ENCODE measurements around the gene PDCL2.

Gene PDCL2

DNA sequence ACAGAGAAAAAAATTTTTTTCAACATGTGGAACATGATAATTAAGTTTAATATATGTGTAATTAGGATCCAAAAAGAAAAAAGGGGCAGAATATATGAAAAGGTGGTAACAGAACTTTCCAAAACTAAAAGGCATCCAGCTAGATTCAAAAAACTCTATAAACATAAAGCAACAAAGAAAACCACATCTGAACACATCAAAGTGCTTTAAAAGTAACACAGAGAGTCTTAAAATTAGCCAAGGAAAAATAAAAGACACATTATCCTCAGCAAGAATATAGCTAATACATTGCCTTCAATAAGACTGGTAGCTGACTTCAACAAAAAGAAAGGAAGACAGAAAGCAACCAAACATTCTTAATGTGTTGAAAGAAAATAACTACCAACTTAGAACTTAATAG lies 53.5 kb downstream of the PDCL2 start:
- no peak for TF ChIP-seq ZNF274 (IDR thresholded peaks at IDR 0.05; ENCODE audit: low read depth, low read length)
- H3K4me3 ChIP-seq (ENCODE audit: low read length), result no peak overlapping the region

DNA sequence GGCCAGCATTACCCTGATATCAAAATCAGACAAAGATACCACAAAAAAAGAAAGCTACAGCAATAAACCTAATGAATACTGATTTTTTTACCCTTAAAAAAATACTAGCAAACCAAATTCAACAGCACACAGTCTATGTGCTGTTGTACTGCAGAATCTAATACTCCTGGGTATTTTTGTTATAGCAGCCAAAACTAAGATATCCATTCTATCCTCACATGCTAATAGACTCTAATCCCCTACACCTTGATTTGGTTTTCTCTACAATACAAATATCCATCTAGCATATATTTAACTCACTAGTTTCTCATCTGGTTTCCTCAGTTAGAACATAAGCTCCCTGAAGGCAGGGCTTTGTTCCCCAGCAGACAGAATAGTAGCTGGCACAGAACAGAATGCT lies 57.7 kb downstream of the PDCL2 start:
- no peak overlapping the region for H3K4me3 ChIP-seq (ENCODE audit: low read length)
- TF ChIP-seq ZNF274 (IDR thresholded peaks at IDR 0.05; ENCODE audit: low read depth, low read length), result no peak

DNA sequence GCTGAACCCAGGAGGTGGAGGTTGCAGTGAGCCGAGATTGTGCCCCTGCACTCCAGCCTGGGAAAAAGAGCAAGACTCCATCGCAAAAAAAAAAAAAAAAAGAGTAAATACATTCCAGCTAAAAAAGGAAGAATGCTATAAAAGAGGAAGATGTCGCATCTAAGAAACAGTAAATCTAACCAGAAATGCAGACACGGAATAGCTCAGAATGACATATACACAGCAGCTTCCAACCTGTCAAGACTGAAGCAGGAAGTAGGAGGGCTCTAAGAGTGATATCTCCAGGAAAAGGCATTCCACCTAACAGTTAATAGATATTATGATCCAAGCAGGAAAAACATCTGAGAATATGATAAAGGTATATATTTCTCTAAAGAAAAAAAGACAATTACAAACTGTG lies 61.4 kb downstream of the PDCL2 start:
- no peak overlapping the region for H3K4me3 ChIP-seq (ENCODE audit: low read length)
- TF ChIP-seq ZNF274 (IDR thresholded peaks at IDR 0.05; ENCODE audit: low read depth, low read length), result no peak

DNA sequence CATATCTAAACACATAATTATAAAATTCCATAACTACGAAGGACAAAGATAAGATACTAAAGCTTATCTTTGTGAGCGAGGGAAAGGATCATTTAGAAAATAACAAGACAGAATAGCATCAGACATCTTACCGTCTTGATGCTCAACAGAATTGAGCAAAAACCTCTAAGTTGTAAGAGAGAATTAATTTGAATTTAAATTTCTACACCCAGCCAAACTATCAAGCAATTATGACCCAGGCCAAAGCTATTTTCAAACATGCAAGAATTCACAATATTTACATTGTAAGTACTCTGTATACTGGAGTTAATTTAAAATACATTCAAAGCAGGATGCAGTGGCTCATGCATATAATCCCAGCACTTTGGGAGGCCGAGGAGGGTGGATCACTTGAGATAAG lies 61.9 kb downstream of the PDCL2 start:
- no peak for TF ChIP-seq ZNF274 (IDR thresholded peaks at IDR 0.05; ENCODE audit: low read depth, low read length)
- H3K4me3 ChIP-seq (ENCODE audit: low read length), result no peak overlapping the region

DNA sequence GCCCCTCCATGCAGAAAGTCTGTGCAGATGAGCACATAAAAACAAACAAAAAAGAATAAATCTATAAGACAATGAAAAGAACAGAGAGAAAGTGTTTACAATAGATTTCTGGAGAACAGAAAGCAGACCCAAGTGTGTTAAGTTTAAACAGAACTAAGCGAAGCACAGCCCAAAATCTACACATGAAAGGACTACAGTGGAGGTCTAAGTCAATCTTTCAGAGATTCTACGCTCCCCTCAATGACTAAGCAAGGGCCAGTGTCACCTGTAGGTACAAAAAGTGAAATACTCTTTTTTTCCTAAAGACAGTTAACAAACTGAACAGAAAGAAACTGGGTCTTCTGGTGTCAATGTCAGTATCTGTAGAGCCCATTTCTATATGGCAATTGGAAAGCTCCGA lies 63.6 kb downstream of the PDCL2 start:
- TF ChIP-seq ZNF274 (IDR thresholded peaks at IDR 0.05; ENCODE audit: low read depth, low read length), result no peak
- no peak overlapping the region for H3K4me3 ChIP-seq (ENCODE audit: low read length)

DNA sequence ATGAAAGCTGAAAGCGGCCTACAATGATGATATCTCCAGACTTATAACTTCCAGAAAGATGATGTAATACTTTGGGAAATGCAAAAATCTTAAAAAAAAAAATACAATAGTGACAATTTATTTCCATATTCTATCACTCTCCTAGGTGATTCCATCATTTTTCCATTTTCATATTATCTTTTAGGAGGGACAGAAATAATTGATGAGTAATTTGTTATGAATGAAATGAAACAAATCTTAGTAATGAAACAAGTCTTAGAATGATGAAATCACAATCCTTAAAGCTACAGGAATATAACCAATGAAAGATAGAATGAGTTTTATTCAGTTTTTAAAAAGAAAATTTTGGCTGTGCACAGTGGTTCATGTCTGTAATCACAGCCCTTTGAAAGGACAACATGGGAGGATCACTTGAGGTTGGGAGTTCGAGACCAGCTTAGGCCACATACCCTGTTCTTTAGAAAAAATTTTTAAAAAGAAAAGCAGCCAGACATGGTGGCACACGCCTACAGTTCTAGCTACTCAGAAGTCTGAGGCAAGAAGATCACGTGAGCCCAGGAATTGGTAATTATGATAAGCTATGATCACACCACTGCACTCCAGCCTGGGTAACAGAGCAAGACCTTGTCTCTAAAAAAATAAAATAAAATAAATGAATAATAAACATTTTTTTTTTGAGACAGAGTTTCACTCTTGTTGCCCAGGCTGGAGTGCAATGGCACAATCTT lies 67.0 kb downstream of the PDCL2 start:
- no peak overlapping the region for H3K4me3 ChIP-seq (ENCODE audit: low read length)
- TF ChIP-seq ZNF274 (IDR thresholded peaks at IDR 0.05; ENCODE audit: low read depth, low read length), result no peak

DNA sequence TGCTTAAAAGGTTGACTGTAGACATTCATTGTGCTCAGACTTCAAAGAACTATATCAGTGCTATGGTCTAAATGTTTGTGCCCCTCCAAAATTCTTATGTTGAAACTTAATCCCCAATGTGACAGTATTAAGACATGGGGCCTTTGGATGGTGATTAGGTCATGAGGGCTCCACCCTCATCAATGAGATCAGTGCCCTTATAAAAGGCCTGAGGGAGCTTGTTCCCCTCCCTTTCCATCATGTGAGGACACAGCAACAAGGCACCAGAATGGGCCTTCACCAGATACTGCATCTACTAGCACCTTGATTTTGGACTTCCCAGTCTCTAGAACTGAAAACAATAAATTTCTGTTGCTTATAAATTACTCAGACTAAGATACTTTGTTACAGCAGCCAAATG lies 73.6 kb downstream of the PDCL2 start:
- TF ChIP-seq ZNF274 (IDR thresholded peaks at IDR 0.05; ENCODE audit: low read depth, low read length), result no peak
- H3K4me3 ChIP-seq (ENCODE audit: low read length), result no peak overlapping the region

DNA sequence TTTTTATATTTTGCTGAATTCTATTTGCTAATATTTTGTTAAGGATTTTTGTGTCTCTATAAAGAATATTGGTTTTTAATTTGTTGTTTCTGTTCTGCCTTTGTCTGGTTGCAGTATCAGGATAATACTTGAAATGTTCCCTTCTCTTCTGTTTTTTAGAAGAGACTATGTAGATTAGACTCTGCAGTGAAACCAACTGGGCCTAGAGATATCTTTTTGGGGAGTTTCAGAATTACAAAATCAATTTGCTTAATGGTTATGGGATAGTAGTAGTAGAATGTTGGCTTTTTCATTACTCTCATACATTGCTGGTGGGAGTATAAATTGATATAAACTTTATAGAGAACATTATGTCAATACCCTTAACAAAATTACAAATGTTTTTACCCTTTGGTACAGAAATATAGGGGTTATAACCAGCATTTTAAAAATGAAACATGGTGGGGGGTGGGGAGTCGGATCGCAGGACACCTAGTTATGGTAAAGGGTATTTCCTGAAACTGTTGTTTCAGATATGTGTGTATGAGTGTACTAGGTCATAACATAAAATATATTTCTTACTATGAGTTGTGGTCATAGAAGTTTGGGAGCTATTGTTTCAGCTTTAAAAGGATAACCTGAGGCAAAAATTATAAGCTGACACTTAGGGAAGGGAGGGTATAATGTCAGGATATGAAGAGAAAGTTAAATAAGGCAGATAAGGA lies 74.4 kb downstream of the PDCL2 start:
- no peak for TF ChIP-seq ZNF274 (IDR thresholded peaks at IDR 0.05; ENCODE audit: low read depth, low read length)
- H3K4me3 ChIP-seq (ENCODE audit: low read length), result no peak overlapping the region

DNA sequence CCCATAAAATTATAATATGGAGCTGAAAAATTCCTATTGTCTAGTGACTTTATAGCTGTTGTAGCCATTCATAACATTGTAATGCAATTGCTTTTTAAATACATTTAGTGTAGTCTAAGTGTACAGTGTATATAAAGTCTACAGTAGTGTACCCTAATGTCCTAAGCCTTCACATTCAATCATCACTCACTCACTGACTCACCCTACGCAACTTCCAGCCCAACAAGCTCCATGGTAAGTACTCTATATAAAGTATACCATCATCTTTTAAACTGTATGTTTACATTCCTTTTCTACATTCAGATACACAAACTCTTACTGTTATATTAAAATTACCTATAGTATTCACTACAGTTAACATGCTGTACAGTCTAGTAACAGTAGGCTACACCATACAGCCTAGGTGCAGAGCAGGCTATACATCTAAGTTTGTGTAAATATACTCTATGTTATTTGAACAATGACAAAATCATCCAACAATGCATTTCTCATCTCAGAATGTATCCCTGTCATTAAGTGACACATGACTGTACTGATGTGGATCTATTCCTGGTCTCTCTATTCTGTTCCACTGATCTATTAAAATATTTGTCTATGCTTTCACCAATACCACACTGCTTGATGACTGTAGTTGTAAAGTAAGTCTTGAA lies 79.0 kb downstream of the PDCL2 start:
- no peak for TF ChIP-seq ZNF274 (IDR thresholded peaks at IDR 0.05; ENCODE audit: low read depth, low read length)
- no peak overlapping the region for H3K4me3 ChIP-seq (ENCODE audit: low read length)

DNA sequence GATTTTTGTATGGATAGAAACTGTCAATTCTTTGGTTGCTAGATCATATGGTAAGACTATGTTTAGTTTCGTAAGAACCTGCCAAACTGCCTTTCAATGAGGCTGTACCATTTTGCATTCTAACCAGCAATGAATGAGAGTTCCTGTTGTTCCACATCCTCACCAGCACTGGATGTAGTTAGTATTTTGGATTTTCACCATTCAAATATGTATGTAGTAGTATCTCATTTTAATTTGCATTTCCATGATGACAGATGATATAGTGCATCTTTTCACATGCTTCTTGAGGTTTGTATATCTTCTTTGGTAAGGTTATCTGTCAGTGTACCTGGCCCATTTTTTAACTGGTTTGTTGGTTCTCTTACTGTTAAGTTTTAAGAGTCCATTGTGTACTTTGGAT lies 80.0 kb downstream of the PDCL2 start:
- TF ChIP-seq ZNF274 (IDR thresholded peaks at IDR 0.05; ENCODE audit: low read depth, low read length), result no peak

DNA sequence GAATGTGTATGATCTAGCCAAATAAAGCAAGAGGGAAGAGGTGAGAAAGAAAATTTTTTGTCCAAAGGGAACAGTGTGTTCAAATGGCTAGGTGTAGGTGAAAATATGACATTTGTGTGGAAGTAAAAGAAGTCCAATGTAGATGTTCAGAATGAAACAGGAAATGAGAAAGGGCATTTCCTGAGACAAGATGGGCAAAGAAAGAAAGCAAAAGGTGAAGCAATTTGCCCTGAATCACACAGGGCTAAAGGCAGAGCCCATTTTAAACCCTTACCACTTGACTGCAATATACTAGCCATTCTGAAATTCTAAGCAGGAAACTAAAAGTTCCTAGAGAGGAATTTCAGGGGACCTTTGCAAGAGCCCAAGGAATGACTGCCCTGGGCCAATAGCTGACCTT lies 81.4 kb downstream of the PDCL2 start:
- no peak overlapping the region for H3K4me3 ChIP-seq (ENCODE audit: low read length)
- no peak for TF ChIP-seq ZNF274 (IDR thresholded peaks at IDR 0.05; ENCODE audit: low read depth, low read length)

More for the DNA sequence above, 80.0 kb downstream of the PDCL2 start:
- no peak overlapping the region for H3K4me3 ChIP-seq (ENCODE audit: low read length)

DNA sequence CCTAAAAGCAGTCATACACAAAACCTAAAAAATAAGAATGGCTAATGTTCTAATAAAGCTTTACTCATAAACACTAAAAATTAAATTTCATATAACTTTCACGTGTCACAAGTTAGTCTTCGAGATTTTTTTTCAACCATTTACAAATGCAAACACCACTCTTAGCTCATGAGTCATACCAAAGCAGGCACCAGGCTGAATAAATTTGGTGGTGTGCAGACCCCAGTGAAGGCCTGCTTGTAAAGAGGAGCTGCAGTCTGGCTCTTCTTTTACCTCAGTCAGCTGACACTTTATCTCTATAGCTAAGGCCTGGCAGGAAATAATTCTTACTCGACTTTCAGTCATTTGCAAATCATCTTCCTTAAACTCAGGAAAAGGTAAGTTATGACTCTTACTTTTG lies 82.8 kb downstream of the PDCL2 start:
- no peak for TF ChIP-seq ZNF274 (IDR thresholded peaks at IDR 0.05; ENCODE audit: low read depth, low read length)
- H3K4me3 ChIP-seq (ENCODE audit: low read length), result no peak overlapping the region

DNA sequence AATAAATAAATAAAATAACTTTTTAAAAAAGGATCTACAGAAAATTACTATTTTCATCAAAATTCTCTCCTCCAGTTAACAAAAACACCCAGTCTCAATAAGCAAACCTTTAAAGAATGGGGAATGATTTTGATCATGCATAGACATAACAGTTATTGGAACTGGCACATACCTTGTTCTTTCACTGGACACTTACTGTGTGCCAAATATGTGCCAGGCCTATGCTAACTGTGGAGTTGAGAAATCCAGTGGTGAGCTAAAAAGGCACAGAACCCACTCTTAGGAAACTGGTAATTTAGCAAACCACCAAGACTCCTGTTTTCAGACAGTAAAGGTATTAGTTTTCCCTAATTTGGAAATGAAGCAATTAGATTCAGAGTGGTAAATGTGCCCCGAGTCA lies 84.4 kb downstream of the PDCL2 start:
- no peak overlapping the region for H3K4me3 ChIP-seq (ENCODE audit: low read length)
- no peak for TF ChIP-seq ZNF274 (IDR thresholded peaks at IDR 0.05; ENCODE audit: low read depth, low read length)

Measured in GM08714 (cell line).